ENCODE measurements around the gene PREPL.

- TF ChIP-seq CTCF (conservative IDR thresholded peaks at IDR 0.05; ENCODE audit: low read depth, low read length) = no peak
- no peak for TF ChIP-seq EZH2 (IDR thresholded peaks at IDR 0.05; ENCODE audit: borderline replicate concordance, low read depth, low read length, poor library complexity, severe bottlenecking)
Measured at GRCh38 chr2:44358503-44358902, 2.8 kb downstream of the PREPL start.
